ENCODE results near the gene TMEM259.
A peak's percentile ranks its signal among the peaks of the same experiment; 100 is the strongest.

The TMEM259 gene

GRCh38 chr19:982567-983170 lies 38.3 kb downstream of the TMEM259 start:
- Histone ChIP-seq H4K8ac (ENCODE audit: low read length) (peak overlapping the region; percentile 86), H3K9ac (ENCODE audit: low read length) (peak overlapping the region; percentile 96), H2AK5ac (ENCODE audit: low read length, severe bottlenecking) (no peak overlapping the region), H3K36me3 (ENCODE audit: control insufficient read depth in 1 of 2, insufficient read depth in 2 of 2, low read depth in 1 of 2, low read length in 2 of 2) (peaks cover 13 to 25% of the 10 kb centered on the region in 2 experiments), H2BK12ac (ENCODE audit: low read length in 2 of 2) (peak overlapping the region in 1 of 2 experiments; percentile 56), H3K4me1 (ENCODE audit: control insufficient read depth, insufficient read depth, low read depth, low read length) (peaks cover 34% of the 10 kb centered on the region), H2BK5ac (ENCODE audit: low read depth, low read length, poor library complexity, severe bottlenecking) (no peak overlapping the region), H3K9me3 (ENCODE audit: control insufficient read depth, low read length) (no peaks in the 10 kb centered on the region), H3K27me3 (ENCODE audit: control insufficient read depth in 1 of 2, insufficient read depth in 1 of 2, low read length in 2 of 2) (no peaks in the 10 kb centered on the region), H3K23ac (ENCODE audit: low read length in 2 of 2) (no peak overlapping the region), H3K18ac (ENCODE audit: low read depth in 1 of 2, low read length in 2 of 2) (peak overlapping the region in 1 of 2 experiments; percentile 80), H2BK15ac (ENCODE audit: low read depth, poor library complexity, severe bottlenecking) (peak overlapping the region; percentile 44), H2AFZ (ENCODE audit: low read depth, low read length) (peak overlapping the region; percentile 73), H3K4me2 (ENCODE audit: low read length, poor library complexity, severe bottlenecking) (peak overlapping the region; percentile 85), H3K27ac (ENCODE audit: low read length, poor library complexity, severe bottlenecking) (no peak overlapping the region), H3K4me3 (ENCODE audit: insufficient read depth in 1 of 2, low read depth in 1 of 2, low read length in 2 of 2) (peak overlapping the region; percentile 45 to 65), H3K79me1 (replicated peaks; ENCODE audit: low read length, poor library complexity, severe bottlenecking) (peaks cover 8% of the 10 kb centered on the region), H2BK120ac (ENCODE audit: low read depth, low read length) (peak overlapping the region; percentile 42), H3K4ac (ENCODE audit: low read depth in 1 of 2, low read length in 2 of 2) (peak overlapping the region; percentile 27 to 79), H4K91ac (ENCODE audit: low read length) (peak overlapping the region; percentile 44), H3K14ac (ENCODE audit: low read length in 2 of 2) (no peak overlapping the region)
- WGBS, result 4% methylated on average over 45 of the region's 46 CpGs
- peak; percentile 59 for DNase-seq

- no peak overlapping the region for H2AFZ ChIP-seq (ENCODE audit: low read depth, low read length)
- H3K23ac ChIP-seq (ENCODE audit: low read length in 2 of 2), result no peak overlapping the region
- H2BK12ac ChIP-seq (ENCODE audit: low read length in 2 of 2), result peak overlapping the region; percentile 65 to 90
- H4K91ac ChIP-seq (ENCODE audit: low read length), result peak overlapping the region; percentile 97
- H3K4me1 ChIP-seq (ENCODE audit: control insufficient read depth, insufficient read depth, low read depth, low read length), result peaks cover 34% of the 10 kb centered on the region
- H3K27me3 ChIP-seq (ENCODE audit: control insufficient read depth in 1 of 2, insufficient read depth in 1 of 2, low read length in 2 of 2), result no peaks in the 10 kb centered on the region
- H3K27ac ChIP-seq (ENCODE audit: low read length, poor library complexity, severe bottlenecking), result no peak overlapping the region
- peak overlapping the region; percentile 75 for H2BK15ac ChIP-seq (ENCODE audit: low read depth, poor library complexity, severe bottlenecking)
- WGBS, result 22% methylated on average over 29 of the region's 32 CpGs
- peaks cover 0 to 20% of the 10 kb centered on the region in 2 experiments for H3K36me3 ChIP-seq (ENCODE audit: control insufficient read depth in 1 of 2, insufficient read depth in 2 of 2, low read depth in 1 of 2, low read length in 2 of 2)
- H4K8ac ChIP-seq (ENCODE audit: low read length), result peak overlapping the region; percentile 58
- no peaks in the 10 kb centered on the region for H3K9me3 ChIP-seq (ENCODE audit: control insufficient read depth, low read length)
- no peak overlapping the region for H2BK5ac ChIP-seq (ENCODE audit: low read depth, low read length, poor library complexity, severe bottlenecking)
- H2BK120ac ChIP-seq (ENCODE audit: low read depth, low read length), result peak overlapping the region; percentile 94
- H3K9ac ChIP-seq (ENCODE audit: low read length), result no peak overlapping the region
- H3K4me2 ChIP-seq (ENCODE audit: low read length, poor library complexity, severe bottlenecking), result peak overlapping the region; percentile 46
- H3K4ac ChIP-seq (ENCODE audit: low read depth in 1 of 2, low read length in 2 of 2), result peak overlapping the region; percentile 54 to 70
- peak; percentile 53 for DNase-seq
- peak overlapping the region; percentile 76 to 90 for H3K18ac ChIP-seq (ENCODE audit: low read depth in 1 of 2, low read length in 2 of 2)
- H3K79me1 ChIP-seq (replicated peaks; ENCODE audit: low read length, poor library complexity, severe bottlenecking), result peaks cover 10% of the 10 kb centered on the region
- peak overlapping the region; percentile 47 for H2AK5ac ChIP-seq (ENCODE audit: low read length, severe bottlenecking)
- no peak overlapping the region for H3K4me3 ChIP-seq (ENCODE audit: insufficient read depth in 1 of 2, low read depth in 1 of 2, low read length in 2 of 2)
- no peak overlapping the region for H3K14ac ChIP-seq (ENCODE audit: low read length in 2 of 2)
Observed at GRCh38 chr19:980133-980998, 40.6 kb downstream of the TMEM259 start.

DNA sequence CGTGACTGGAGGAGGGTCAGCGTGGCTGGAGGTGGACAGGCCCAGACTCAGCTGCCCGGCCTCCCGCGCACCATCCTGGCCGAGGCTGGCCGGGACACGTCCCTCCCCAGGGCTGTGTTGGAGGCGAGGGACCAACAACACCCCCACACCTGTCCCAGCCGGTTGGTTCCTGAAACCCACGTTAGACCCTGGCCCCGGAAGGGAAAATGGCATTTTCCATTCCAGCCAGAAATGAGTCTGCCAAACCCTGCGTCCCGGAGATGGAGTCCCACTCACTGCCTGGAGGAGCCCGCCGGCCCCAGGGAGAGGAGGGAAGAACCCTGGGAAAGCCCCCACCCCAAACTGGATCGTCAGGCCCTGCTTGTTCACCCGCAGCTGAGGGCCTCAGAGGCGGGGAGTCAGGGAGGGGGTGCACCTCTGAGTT lies 41.6 kb downstream of the TMEM259 start:
- Histone ChIP-seq H3K23ac (ENCODE audit: low read length in 2 of 2) (no peak overlapping the region), H2BK12ac (ENCODE audit: low read length in 2 of 2) (peak overlapping the region in 1 of 2 experiments; percentile 75), H2BK5ac (ENCODE audit: low read depth, low read length, poor library complexity, severe bottlenecking) (no peak overlapping the region), H3K4ac (ENCODE audit: low read depth in 1 of 2, low read length in 2 of 2) (peak overlapping the region in 1 of 2 experiments; percentile 11), H3K18ac (ENCODE audit: low read depth in 1 of 2, low read length in 2 of 2) (peak overlapping the region; percentile 67 to 70), H2AK5ac (ENCODE audit: low read length, severe bottlenecking) (peak overlapping the region; percentile 83), H3K27ac (ENCODE audit: low read length, poor library complexity, severe bottlenecking) (no peak overlapping the region), H3K4me3 (ENCODE audit: insufficient read depth in 1 of 2, low read depth in 1 of 2, low read length in 2 of 2) (no peak overlapping the region), H3K9me3 (ENCODE audit: control insufficient read depth, low read length) (no peaks in the 10 kb centered on the region), H3K36me3 (ENCODE audit: control insufficient read depth in 1 of 2, insufficient read depth in 2 of 2, low read depth in 1 of 2, low read length in 2 of 2) (peaks cover 0 to 27% of the 10 kb centered on the region in 2 experiments), H3K14ac (ENCODE audit: low read length in 2 of 2) (peak overlapping the region in 1 of 2 experiments; percentile 78), H2BK15ac (ENCODE audit: low read depth, poor library complexity, severe bottlenecking) (no peak overlapping the region), H3K79me1 (replicated peaks; ENCODE audit: low read length, poor library complexity, severe bottlenecking) (peaks cover 10% of the 10 kb centered on the region), H3K27me3 (ENCODE audit: control insufficient read depth in 1 of 2, insufficient read depth in 1 of 2, low read length in 2 of 2) (no peaks in the 10 kb centered on the region), H2BK120ac (ENCODE audit: low read depth, low read length) (peak overlapping the region; percentile 98), H4K8ac (ENCODE audit: low read length) (peak overlapping the region; percentile 59), H4K91ac (ENCODE audit: low read length) (peak overlapping the region; percentile 80), H3K9ac (ENCODE audit: low read length) (no peak overlapping the region), H3K4me2 (ENCODE audit: low read length, poor library complexity, severe bottlenecking) (no peak overlapping the region), H3K4me1 (ENCODE audit: control insufficient read depth, insufficient read depth, low read depth, low read length) (peaks cover 27% of the 10 kb centered on the region), H2AFZ (ENCODE audit: low read depth, low read length) (no peak overlapping the region)
- DNase-seq, result peak; percentile 26
- WGBS, result 76% methylated on average over 16 of the region's 19 CpGs

DNA sequence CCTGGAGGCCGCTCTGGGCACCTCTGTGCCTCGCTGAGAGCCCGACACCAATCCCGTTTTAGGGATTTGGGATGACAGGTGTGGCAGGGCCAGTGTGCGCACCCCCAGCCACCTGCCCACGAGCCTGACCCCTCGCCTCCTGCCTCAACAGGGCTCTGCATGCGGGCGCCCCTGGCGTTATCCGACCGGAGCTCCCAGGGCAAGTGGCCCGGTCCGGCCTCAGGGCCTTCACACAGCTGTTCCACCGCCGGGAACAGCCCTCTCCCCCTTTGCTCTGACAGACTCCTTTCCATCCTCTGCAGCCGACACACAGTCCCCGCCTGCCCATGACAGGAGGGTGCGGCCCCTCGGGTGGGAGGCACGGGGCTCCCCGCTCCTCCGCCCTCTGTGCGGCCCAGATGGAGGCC lies 43.9 kb downstream of the TMEM259 start:
- Histone ChIP-seq H3K4me1 (ENCODE audit: control insufficient read depth, insufficient read depth, low read depth, low read length) (peaks cover 21% of the 10 kb centered on the region), H2AFZ (ENCODE audit: low read depth, low read length) (no peak overlapping the region), H3K4me3 (ENCODE audit: insufficient read depth in 1 of 2, low read depth in 1 of 2, low read length in 2 of 2) (no peak overlapping the region), H3K23ac (ENCODE audit: low read length in 2 of 2) (no peak overlapping the region), H2AK5ac (ENCODE audit: low read length, severe bottlenecking) (no peak overlapping the region), H3K27ac (ENCODE audit: low read length, poor library complexity, severe bottlenecking) (no peak overlapping the region), H4K8ac (ENCODE audit: low read length) (peak overlapping the region; percentile 19), H3K79me1 (replicated peaks; ENCODE audit: low read length, poor library complexity, severe bottlenecking) (peaks cover 20% of the 10 kb centered on the region), H3K27me3 (ENCODE audit: control insufficient read depth in 1 of 2, insufficient read depth in 1 of 2, low read length in 2 of 2) (no peaks in the 10 kb centered on the region), H3K36me3 (ENCODE audit: control insufficient read depth in 1 of 2, insufficient read depth in 2 of 2, low read depth in 1 of 2, low read length in 2 of 2) (peaks cover 8 to 47% of the 10 kb centered on the region in 2 experiments), H3K18ac (ENCODE audit: low read depth in 1 of 2, low read length in 2 of 2) (no peak overlapping the region), H3K14ac (ENCODE audit: low read length in 2 of 2) (no peak overlapping the region), H4K91ac (ENCODE audit: low read length) (peak overlapping the region; percentile 21), H3K9ac (ENCODE audit: low read length) (no peak overlapping the region), H2BK15ac (ENCODE audit: low read depth, poor library complexity, severe bottlenecking) (no peak overlapping the region), H3K4ac (ENCODE audit: low read depth in 1 of 2, low read length in 2 of 2) (peak overlapping the region in 1 of 2 experiments; percentile 11), H2BK12ac (ENCODE audit: low read length in 2 of 2) (peak overlapping the region in 1 of 2 experiments; percentile 19), H3K4me2 (ENCODE audit: low read length, poor library complexity, severe bottlenecking) (no peak overlapping the region), H2BK120ac (ENCODE audit: low read depth, low read length) (no peak overlapping the region), H2BK5ac (ENCODE audit: low read depth, low read length, poor library complexity, severe bottlenecking) (no peak overlapping the region), H3K9me3 (ENCODE audit: control insufficient read depth, low read length) (no peaks in the 10 kb centered on the region)
- 94% methylated on average over 24 of the region's 24 CpGs for WGBS
- no peak for DNase-seq

Measured in mesenchymal stem cell (in vitro differentiated cells and primary cell).